HG03521 (cell line): Measurements from ENCODE around the gene OFD1.

ENCODE experiments used
- ATAC-seq: cut with Tn5 transposase; IDR thresholded peaks from one replicate; pipeline ENCODE4 v1.9.1; 2021; ENCODE audit warnings: mild to moderate bottlenecking, moderate library complexity; ENCODE audit not compliant: unreplicated experiment

The OFD1 gene

DNA sequence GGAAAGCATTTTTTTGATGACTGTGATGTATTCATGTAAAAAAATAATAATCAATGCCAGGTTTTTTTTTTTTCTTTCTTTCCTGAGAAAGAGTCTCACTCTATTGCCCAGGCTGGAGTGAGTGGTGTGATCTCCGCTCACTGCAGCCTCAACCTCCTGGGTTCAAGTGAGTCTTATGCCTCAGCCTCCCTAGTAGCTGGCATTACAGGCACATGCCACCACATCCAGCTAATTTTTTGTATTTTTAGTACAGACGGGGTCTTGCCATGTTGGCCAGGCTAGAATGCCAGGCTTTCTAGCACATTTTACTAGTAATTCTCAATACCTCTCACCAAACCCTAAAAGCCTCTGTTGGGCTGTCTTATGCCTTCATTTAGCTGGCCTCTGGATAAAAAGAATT, 56.6 kb downstream of the OFD1 start:
- no peak for ATAC-seq

DNA sequence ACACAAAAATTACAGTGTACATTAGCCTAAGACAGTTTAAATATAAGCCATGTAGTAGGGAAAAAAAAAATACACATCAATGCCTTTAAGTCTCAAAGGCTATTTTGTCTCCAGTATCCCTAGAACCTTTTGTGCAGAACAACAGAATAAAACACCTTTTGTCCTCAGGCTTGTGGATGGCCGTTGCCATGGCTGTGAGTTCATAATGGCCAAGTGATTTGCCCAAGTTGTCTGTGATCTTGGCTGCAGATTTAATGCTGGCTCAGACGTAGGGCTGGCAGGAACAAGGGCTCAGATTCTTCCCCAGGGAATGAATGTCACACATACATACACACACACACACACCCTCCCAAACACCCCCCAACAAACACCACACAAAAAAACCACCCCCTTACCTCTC, 57.0 kb downstream of the OFD1 start:
- ATAC-seq: no peak

DNA sequence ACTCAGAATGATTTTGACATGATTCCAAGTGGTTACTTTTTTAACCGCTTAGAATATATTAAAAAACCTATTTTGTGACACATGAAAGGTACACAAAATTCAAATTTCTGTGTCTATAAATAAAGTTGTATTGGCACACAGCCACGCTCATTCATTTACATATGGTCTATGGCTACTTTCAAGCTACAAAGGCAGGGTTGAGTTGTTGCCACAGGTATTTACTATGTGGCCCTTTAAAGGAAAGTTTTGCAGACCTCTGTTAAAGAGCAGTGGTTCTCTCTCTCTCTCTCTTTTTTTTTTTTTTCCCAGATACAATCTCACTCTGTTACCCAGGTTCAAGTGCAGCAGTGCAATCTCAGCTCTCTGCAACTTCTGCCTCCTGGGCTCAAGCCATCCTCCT, 59.3 kb downstream of the OFD1 start:
- ATAC-seq: no peak

DNA sequence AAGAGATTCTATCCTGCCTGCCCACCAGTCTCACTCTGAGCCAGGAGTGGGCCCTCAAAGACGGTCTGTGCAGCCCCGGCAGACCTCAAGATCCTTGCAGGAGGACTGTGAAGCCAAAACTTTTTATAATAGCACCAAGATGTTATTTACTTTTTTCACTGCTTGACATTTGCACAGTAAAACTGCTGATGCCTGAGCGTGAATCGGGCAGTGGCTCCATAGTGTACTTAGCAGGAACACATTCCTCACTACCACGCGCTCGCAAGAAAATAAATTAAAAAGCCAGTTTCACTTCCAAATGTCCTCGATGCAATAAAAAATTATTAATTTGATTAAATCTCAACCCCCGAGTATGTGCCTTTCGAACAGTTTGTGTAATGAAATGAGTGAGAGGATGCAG, 59.9 kb downstream of the OFD1 start:
- ATAC-seq: no peak

DNA sequence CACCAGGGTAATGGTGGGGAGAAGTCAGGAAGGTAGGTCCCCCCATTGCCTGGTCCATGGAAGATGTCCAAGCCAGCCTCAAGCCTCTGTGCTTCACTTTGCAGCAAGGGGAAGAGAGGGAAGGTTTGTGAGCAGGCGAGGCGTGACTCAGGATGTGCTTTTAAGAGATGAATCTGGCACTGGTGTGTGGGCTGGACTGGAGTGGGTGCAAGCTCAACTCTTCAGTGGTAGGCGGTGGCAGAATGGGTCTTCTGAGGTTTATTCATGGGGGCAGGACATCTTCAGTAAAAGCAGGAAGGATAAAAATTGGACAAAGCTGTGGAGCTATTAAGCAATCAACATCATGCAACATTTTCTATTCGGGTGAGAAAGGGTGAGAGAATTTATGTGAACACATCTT, 63.0 kb downstream of the OFD1 start:
- ATAC-seq: no peak

DNA sequence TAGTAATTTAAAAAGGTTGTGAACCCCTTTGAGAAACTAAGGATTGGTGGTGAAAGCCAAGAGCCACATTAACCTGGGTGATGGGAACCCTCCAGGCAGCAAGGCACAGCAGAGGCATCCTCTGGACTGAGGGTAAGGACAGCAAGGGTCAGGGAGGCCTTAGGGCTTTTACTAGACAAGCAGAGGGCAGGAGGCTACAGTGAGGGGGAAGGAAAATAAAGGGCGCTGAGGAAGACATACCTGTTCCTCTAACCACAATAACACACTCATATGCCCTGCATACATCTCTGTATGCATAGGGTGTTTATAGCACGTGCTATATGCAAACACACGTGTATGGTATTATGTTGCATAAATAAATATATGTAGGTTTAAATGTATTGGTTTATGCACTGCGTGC, 63.6 kb downstream of the OFD1 start:
- no peak for ATAC-seq

DNA sequence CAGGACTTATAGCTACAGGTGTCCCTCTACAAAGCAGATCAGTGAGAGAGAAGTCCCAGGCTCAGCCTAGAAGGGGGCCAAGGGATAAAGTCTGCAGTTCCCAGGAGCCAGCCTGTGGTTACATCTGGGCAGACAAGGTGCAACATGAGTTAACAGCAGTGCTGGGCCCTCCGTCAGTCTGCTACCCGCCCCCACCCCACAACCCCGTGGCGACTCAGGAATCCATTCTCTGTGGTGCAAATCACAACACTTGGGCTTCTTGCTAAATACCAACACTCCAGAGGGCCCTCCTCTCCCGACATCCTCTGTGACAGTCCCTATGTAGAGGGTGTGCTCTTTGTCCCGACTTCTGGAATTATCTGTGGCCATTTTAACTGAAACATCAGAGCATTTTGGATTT, 68.6 kb downstream of the OFD1 start:
- ATAC-seq: no peak

DNA sequence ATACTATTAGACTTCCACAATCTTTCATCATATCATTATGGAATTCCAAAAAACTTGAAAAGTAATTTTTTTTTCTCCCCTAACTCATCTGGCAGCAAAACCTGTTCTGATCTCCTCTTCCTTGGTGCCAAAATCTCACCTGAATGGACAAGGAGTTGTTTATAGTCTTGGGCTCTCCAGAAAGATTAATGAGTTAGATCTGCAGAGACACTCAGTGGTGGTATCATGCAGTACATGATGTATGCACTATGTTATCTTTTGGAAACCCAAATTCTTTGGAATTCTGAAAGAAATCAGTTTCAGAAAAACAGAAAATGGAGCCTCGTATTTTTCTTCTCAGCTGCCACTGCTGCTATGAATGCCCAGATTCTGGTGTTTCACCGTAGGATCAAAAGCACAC, 70.7 kb downstream of the OFD1 start:
- no peak for ATAC-seq

DNA sequence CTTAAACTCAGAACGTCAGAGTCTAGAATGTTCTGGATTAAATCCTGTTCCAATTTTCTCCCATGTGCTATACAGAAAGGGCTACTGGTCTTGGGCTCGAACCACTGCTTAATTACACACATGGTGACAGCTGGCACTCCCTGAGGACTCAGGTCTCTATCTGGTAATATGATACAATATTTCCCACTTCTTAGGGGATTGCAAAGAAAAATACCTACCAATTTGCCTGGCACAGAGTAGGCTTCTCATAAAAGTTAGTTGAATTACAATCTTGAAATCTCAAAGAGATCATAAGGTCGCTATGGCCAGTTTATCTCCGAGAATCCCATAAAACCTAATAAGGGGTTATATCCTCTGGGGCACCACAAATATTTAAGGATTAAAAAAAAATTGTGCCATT, 73.7 kb downstream of the OFD1 start:
- ATAC-seq: no peak

DNA sequence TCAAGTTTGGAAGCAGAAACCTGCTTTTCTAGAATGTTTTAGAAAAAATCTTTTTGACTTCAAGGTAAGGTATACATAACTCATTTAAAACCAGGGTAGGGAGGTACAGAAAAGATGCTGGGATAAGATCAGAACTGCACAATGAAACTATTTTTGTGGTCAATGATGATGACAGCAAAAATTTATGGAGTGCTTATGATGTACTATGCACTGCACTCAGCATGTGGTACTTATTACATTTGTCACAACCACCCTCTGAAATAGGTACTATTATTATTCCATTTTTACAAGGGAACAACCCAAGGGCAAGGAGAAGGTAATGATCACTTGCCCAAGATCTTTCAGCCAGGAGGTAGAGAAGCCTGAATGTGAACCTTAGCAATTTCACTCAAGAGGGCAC, 74.3 kb downstream of the OFD1 start:
- ATAC-seq: no peak

DNA sequence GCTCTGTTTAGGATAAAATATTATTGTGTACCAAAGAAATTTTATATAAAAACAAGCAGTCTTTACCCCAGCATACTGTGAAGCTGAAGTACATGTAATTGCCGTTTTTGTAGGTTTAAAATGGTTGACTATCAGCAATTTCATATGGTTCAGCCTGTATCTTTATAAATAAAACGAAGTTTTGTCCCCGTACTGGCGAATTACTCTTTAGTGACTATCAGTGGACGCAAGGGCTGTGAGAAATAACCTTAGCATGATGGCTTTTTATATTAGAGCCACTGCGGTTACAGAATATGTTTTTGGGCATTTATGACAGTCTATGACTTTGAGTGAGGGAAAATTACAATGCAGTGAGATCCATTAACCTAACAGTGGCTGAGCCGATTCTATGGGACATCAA, 81.1 kb downstream of the OFD1 start:
- no peak for ATAC-seq

DNA sequence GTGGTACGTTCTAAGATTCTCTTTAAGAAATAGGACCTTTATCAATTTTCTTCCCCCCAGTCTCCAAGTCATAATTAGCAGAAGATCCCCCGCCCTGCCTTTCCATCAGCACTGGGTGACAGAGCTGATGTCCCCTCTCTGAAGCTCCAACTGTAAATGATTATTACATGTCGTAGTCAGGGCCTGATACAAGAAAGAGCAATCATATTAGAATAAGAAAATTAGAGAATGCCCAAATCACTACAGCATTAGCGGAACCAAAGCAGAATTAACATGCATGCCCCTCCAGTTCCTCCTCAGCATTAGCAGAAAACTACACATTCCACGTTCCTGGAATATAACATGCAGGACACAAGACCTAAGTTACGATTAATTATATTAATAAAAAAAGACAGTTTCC, 81.6 kb downstream of the OFD1 start:
- no peak for ATAC-seq

DNA sequence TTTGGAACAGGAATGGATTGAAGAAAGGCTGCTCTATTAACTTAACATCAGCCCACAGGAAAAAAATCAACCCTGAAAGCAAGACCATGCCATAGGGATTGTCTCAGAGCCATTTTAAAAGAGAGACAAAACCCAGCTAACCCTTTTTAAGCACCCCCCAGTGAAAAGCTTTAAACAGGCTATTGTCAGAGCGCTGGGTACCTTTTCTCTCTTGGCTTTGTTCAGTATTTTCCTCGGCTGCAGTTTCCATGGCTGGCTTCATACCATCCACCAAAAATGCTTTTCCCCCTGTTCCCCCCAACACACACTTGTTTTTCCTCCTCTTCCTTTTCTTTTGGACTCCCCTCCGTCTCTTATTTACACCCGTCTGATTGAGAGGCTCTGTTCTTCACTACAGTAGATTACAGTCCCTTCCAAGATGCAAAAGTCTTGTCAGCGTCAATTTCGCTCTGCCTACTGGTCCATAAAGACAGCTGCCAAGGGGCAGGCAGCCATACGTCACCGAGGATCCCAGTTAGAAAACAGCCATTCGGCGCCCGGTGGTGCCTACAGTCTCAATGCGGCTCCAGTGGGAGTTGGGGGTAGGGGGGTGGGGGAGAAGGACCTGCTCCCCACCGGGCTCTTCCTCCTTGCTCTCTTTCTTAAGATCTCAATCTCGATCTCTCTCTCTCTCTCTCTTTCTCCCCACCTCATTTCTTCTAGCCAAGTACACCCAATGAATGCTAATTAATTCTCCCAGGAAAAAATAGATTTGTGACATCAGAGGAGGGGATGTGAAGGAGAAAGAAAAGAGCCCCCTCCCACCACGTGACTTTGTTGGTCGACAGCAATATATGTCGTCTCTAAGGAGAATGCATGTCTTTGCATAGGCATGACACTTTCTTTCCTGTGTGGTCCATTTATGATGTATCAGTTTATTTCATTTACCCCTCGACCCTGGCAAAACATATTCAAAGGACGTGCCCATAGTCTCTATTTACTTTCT, 82.4 kb downstream of the OFD1 start, which contains the start of gene GPM6B:
GPM6B (minus strand) TSS at position 451 of the 985 bp plus-strand sequence; CDS start at position 262, 189 bp downstream.
- ATAC-seq: no peak
